Measurements from ENCODE around the gene CCDC146. TPM values are rescaled to one million over a fixed set of nuclear protein-coding genes. Genes with fewer than 3 reads are reported as not detected.

CCDC146 gene
- total RNA-seq, 1 experiment from 2014 or later: 0.72 TPM

- Histone ChIP-seq H3K79me1 (ENCODE audit: insufficient read depth, low read depth, low read length, poor library complexity, severe bottlenecking) (no peaks in the 10 kb centered on the region), H3K4ac (ENCODE audit: low read depth, low read length) (no peak overlapping the region), H3K23ac (ENCODE audit: insufficient read length, low read depth, low read length) (no peak overlapping the region), H2BK20ac (ENCODE audit: low read depth, low read length, poor library complexity, severe bottlenecking) (no peak overlapping the region), H3K18ac (ENCODE audit: insufficient read length, low read depth, low read length) (no peak overlapping the region), H3K79me2 (ENCODE audit: insufficient read depth, low read length) (no peaks in the 10 kb centered on the region), H2BK5ac (ENCODE audit: insufficient read length, low read length) (no peak overlapping the region), H3K27ac (ENCODE audit: insufficient read length, low read depth, low read length) (no peak overlapping the region), H2BK12ac (ENCODE audit: insufficient read length, low read depth, low read length) (no peak overlapping the region), H4K20me1 (ENCODE audit: control insufficient read depth, insufficient read depth, insufficient read length) (no peaks in the 10 kb centered on the region), H3K9me3 (ENCODE audit: control insufficient read depth, low read depth, low read length) (no peaks in the 10 kb centered on the region), H3K23me2 (ENCODE audit: insufficient read length, low read depth, low read length, poor library complexity, severe bottlenecking) (no peaks in the 10 kb centered on the region), H3K27me3 (ENCODE audit: insufficient read depth, low read length) (no peaks in the 10 kb centered on the region; the same call in 1 of the 2 replicates), H3T11ph (ENCODE audit: low read length) (no peak overlapping the region), H2AFZ (ENCODE audit: low read length) (no peak overlapping the region), H2BK120ac (ENCODE audit: low read depth, low read length, poor library complexity, severe bottlenecking) (no peak overlapping the region), H4K5ac (ENCODE audit: insufficient read length, low read depth, low read length) (no peak overlapping the region), H4K91ac (ENCODE audit: insufficient read length, low read depth, low read length) (no peak overlapping the region), H3K14ac (ENCODE audit: insufficient read depth, low read length) (no peak overlapping the region), H3K4me2 (ENCODE audit: insufficient read depth, insufficient read length, low read length) (no peak overlapping the region), H2AK5ac (ENCODE audit: insufficient read length, low read length) (no peak overlapping the region), H2BK15ac (ENCODE audit: low read depth, low read length) (no peak overlapping the region), H4K8ac (replicated peaks; ENCODE audit: insufficient read length, low read depth, low read length) (no peak overlapping the region), H3K9ac (ENCODE audit: extremely low read depth, insufficient read length, low read length) (no peak overlapping the region), H3K56ac (ENCODE audit: insufficient read length, low read depth, low read length) (no peak overlapping the region), H3K4me1 (ENCODE audit: insufficient read depth, low read length) (peaks cover 7% of the 10 kb centered on the region; the same call in 1 of the 2 replicates)
- DNase-seq: no peak
- Mint-ChIP-seq H3K4me1 (peaks cover 18 to 24% of the 10 kb centered on the region in 2 experiments), H3K9me3 (no peaks in the 10 kb centered on the region), H3K27ac (peak overlapping the region in 1 of 3 experiments; percentile 59; a peak in 1 of 7 replicates), H3K27me3 (ENCODE audit: low read depth) (no peaks in the 10 kb centered on the region), H3K36me3 (ENCODE audit: insufficient read depth in 1 of 3, low read depth in 3 of 3) (peaks cover 0 to 1% (median 0%) of the 10 kb centered on the region in 3 experiments; a peak in 1 of 7 replicates), H3K4me3 (no peak overlapping the region)
- TF ChIP-seq CTCF (conservative IDR thresholded peaks at IDR 0.05): no peak
- no CpG with 5 or more reads among the region's 2 CpGs for WGBS (ENCODE audit: extremely low coverage, insufficient read length, low lambda C conversion rate)
Observed at GRCh38 chr7:77242068-77242467, 119.7 kb downstream of the CCDC146 start.

Data from H9 (cell line).